H1 (cell line): ENCODE results near the gene PDE1C. TPM values are rescaled to one million over a fixed set of nuclear protein-coding genes. Genes with fewer than 3 reads are reported as not detected.

Source experiments
- CTCF ChIA-PET: fragments of 300-600 bp; sonication (Branson Sonifier 250); formaldehyde crosslinking; loops from one replicate; lab custom pipeline; 2021; ENCODE audit not compliant: partially characterized antibody; lab: Charles Lee
- POLR2A ChIA-PET: fragments of 300-600 bp; sonication (Branson Sonifier 250); formaldehyde crosslinking; loops from one replicate; lab custom pipeline; 2021; ENCODE audit warnings: inconsistent platforms; ENCODE audit not compliant: partially characterized antibody; lab: Charles Lee
- DNase-seq, 2 experiments: peaks; one replicate each; pipeline versions ENCODE4 v3.0.0 to v3.0.0-alpha.2; 2010 to 2022; ENCODE audit warnings: low spot score in 2 of 2, low read depth in 1 of 2, mixed read lengths in 1 of 2
- FAIRE-seq: peaks from 2 replicates; lab custom pipeline; 2011; peaks lifted over from hg19 to GRCh38; lab: Jason Lieb, UNC
- H2AFZ ChIP-seq: 2 replicates; pipeline ENCODE4 v1.8.1; 2012; ENCODE audit warnings: low read length, inconsistent platforms
- H2AK5ac ChIP-seq: 2 replicates; pipeline ENCODE4 v1.6.1; 2013; ENCODE audit warnings: low read depth, low read length
- H2BK120ac ChIP-seq: replicated peaks from 2 replicates; pipeline ENCODE3; 2013; ENCODE audit warnings: low read depth, low read length, inconsistent platforms
- H2BK12ac ChIP-seq: 2 replicates; pipeline ENCODE4 v1.6.1; 2013; ENCODE audit warnings: low read depth, low read length
- H2BK15ac ChIP-seq: 2 replicates; pipeline ENCODE4 v1.6.1; 2013; ENCODE audit warnings: low read length
- H2BK20ac ChIP-seq: 2 replicates; pipeline ENCODE4 v1.6.1; 2013; ENCODE audit warnings: low read length
- H2BK5ac ChIP-seq: 2 replicates; pipeline ENCODE4 v1.6.1; 2013; ENCODE audit warnings: low read depth, low read length
- H3K14ac ChIP-seq: 2 replicates; pipeline ENCODE4 v1.6.1; 2013; ENCODE audit warnings: inconsistent platforms; ENCODE audit not compliant: insufficient read length
- H3K18ac ChIP-seq: 2 replicates; pipeline ENCODE4 v1.6.1; 2013; ENCODE audit warnings: low read length; ENCODE audit errors: extremely low read depth
- H3K23ac ChIP-seq: 2 replicates; pipeline ENCODE4 v1.6.1; 2013; ENCODE audit warnings: inconsistent platforms; ENCODE audit not compliant: insufficient read length
- H3K23me2 ChIP-seq: 2 replicates; pipeline ENCODE4 v1.6.1; 2013; ENCODE audit warnings: low read depth, low read length
- H3K27ac ChIP-seq: 2 replicates; pipeline ENCODE4 v1.6.1; 2011; ENCODE audit warnings: low read depth, low read length, inconsistent platforms
- H3K27me3 ChIP-seq, 4 experiments: replicated peaks in 1 of 4; 1 replicate in 1 of 4; 2 replicates in 3 of 4; pipeline versions ENCODE4 v1.6.1 to v1.8.1; 2011 to 2013; ENCODE audit warnings: low read length in 3 of 4, mild to moderate bottlenecking in 3 of 4, inconsistent platforms in 2 of 4, mixed read lengths in 2 of 4, moderate library complexity in 1 of 4; ENCODE audit not compliant: control insufficient read depth in 3 of 4, insufficient read depth in 3 of 4; ENCODE audit errors: extremely low read depth in 1 of 4
- H3K36me3 ChIP-seq, 4 experiments: 2 replicates each; pipeline versions ENCODE4 v1.6.1 to v1.8.1; 2011 to 2013; ENCODE audit warnings: mild to moderate bottlenecking in 4 of 4, low read length in 3 of 4, moderate library complexity in 2 of 4, control low read depth in 1 of 4, inconsistent platforms in 1 of 4; ENCODE audit not compliant: insufficient read depth in 4 of 4, control insufficient read depth in 2 of 4
- H3K4ac ChIP-seq: replicated peaks from 2 replicates; pipeline ENCODE3; 2013; ENCODE audit warnings: low read length, low read depth, mixed read lengths, inconsistent platforms; ENCODE audit not compliant: insufficient read length
- H3K4me1 ChIP-seq, 4 experiments: replicated peaks in 1 of 4; 1 replicate in 1 of 4; 2 replicates in 3 of 4; pipeline versions ENCODE4 v1.6.1 to v1.8.1; 2011 to 2013; ENCODE audit warnings: low read length in 3 of 4, inconsistent platforms in 2 of 4, mixed read lengths in 1 of 4; ENCODE audit not compliant: insufficient read depth in 4 of 4, control insufficient read depth in 3 of 4
- H3K4me2 ChIP-seq, 2 experiments: 2 replicates each; pipeline versions ENCODE4 v1.6.1 to v1.8.1; 2011 to 2013; ENCODE audit warnings: low read depth in 2 of 2, low read length in 2 of 2, control low read depth in 1 of 2, inconsistent platforms in 1 of 2, mild to moderate bottlenecking in 1 of 2; ENCODE audit not compliant: insufficient read depth in 1 of 2
- H3K4me3 ChIP-seq, 4 experiments: fragments of 200-600, 300-600 bp in 1 of 4; sonication (generic), shearing (Covaris generic), sonication (Bioruptor Twin) in 1 of 4; 2 replicates each; pipeline versions ENCODE4 v1.5.1 to v1.8.1; 2011 to 2016; ENCODE audit warnings: low read length in 4 of 4, low read depth in 3 of 4, control low read depth in 2 of 4, inconsistent platforms in 2 of 4, mild to moderate bottlenecking in 2 of 4, mixed read lengths in 1 of 4, moderate library complexity in 1 of 4; ENCODE audit not compliant: insufficient read depth in 2 of 4; ENCODE audit errors: extremely low read depth in 1 of 4
- H3K56ac ChIP-seq: replicated peaks from 2 replicates; pipeline ENCODE3; 2013; ENCODE audit warnings: low read depth, mild to moderate bottlenecking, mixed read lengths, low read length, inconsistent platforms; ENCODE audit not compliant: insufficient read length
- H3K79me1 ChIP-seq: 2 replicates; pipeline ENCODE4 v1.6.1; 2013; ENCODE audit warnings: low read depth, low read length, control low read depth
- H3K79me2 ChIP-seq, 2 experiments: 2 replicates each; pipeline versions ENCODE4 v1.6.1 to v1.8.1; 2012 to 2013; ENCODE audit warnings: low read length in 2 of 2, mild to moderate bottlenecking in 2 of 2, inconsistent platforms in 1 of 2; ENCODE audit not compliant: insufficient read depth in 2 of 2, control insufficient read depth in 1 of 2
- H3K9ac ChIP-seq, 4 experiments: replicated peaks in 1 of 4; 1 replicate in 1 of 4; 2 replicates in 3 of 4; pipeline versions ENCODE4 v1.6.1 to v1.8.1; 2011 to 2013; ENCODE audit warnings: low read depth in 3 of 4, low read length in 3 of 4, control low read depth in 2 of 4, mild to moderate bottlenecking in 2 of 4, moderate library complexity in 2 of 4, inconsistent platforms in 1 of 4; ENCODE audit errors: extremely low read depth in 1 of 4
- H3K9me3 ChIP-seq, 2 experiments: 2 replicates each; pipeline versions ENCODE4 v1.6.1 to v1.8.1; 2012 to 2013; ENCODE audit warnings: mild to moderate bottlenecking in 2 of 2, moderate library complexity in 2 of 2, control low read depth in 1 of 2, inconsistent platforms in 1 of 2, low read depth in 1 of 2, low read length in 1 of 2, mixed read lengths in 1 of 2; ENCODE audit not compliant: insufficient read depth in 2 of 2
- H4K20me1 ChIP-seq, 2 experiments: replicated peaks in 1 of 2; 2 replicates each; pipeline versions ENCODE3 to v1.8.1; 2011 to 2013; ENCODE audit warnings: inconsistent platforms in 2 of 2, low read length in 2 of 2, mild to moderate bottlenecking in 1 of 2; ENCODE audit not compliant: insufficient read depth in 2 of 2, control insufficient read depth in 1 of 2
- H4K5ac ChIP-seq: 2 replicates; pipeline ENCODE4 v1.6.1; 2013; ENCODE audit warnings: low read length, low read depth, mixed read lengths, inconsistent platforms; ENCODE audit not compliant: insufficient read length
- H4K8ac ChIP-seq: 2 replicates; pipeline ENCODE4 v1.8.0; 2013; ENCODE audit warnings: mild to moderate bottlenecking, moderate library complexity, low read length, inconsistent platforms; ENCODE audit not compliant: insufficient read depth; ENCODE audit errors: extremely low read depth
- H4K91ac ChIP-seq: replicated peaks from 2 replicates; pipeline ENCODE3; 2013; ENCODE audit warnings: low read length, mixed read lengths, inconsistent platforms; ENCODE audit not compliant: insufficient read length
- CBX8 ChIP-seq: fragments of 300-800, 300-1000 bp; sonication (generic); IDR thresholded peaks from 2 replicates; pipeline ENCODE4 v1.7.1; 2016; ENCODE audit warnings: low read depth, low read length, borderline replicate concordance
- GTF2F1 ChIP-seq: IDR thresholded peaks from 2 replicates; pipeline ENCODE4 v1.6.1; 2012; ENCODE audit warnings: low read depth, low read length, improper control_type of control experiment, borderline replicate concordance
- HDAC2 ChIP-seq, 2 experiments: fragments of 300-600 bp in 1 of 2; sonication (generic) in 1 of 2; IDR thresholded peaks; 2 replicates each; pipeline ENCODE4 v1.6.1; 2011 to 2012; ENCODE audit warnings: low read depth in 2 of 2, low read length in 2 of 2, mild to moderate bottlenecking in 2 of 2, moderate library complexity in 2 of 2, borderline replicate concordance in 1 of 2, inconsistent platforms in 1 of 2
- JUN ChIP-seq: IDR thresholded peaks from 2 replicates; pipeline ENCODE4 v1.6.1; 2011; ENCODE audit warnings: low read depth, mild to moderate bottlenecking, improper control_type of control experiment, low read length
- NANOG ChIP-seq: IDR thresholded peaks from 2 replicates; pipeline ENCODE4 v1.6.1; 2011; ENCODE audit warnings: low read length, low read depth, mild to moderate bottlenecking, inconsistent platforms; ENCODE audit not compliant: insufficient read depth, poor library complexity, severe bottlenecking
- POLR2AphosphoS5 ChIP-seq: IDR thresholded peaks from 2 replicates; pipeline ENCODE4 v1.6.1; 2011; ENCODE audit warnings: low read depth, low read length
- SAP30 ChIP-seq: fragments of 300-600 bp; sonication (generic); IDR thresholded peaks from 2 replicates; pipeline ENCODE4 v1.7.1; 2012; ENCODE audit warnings: low read length, moderate library complexity, mild to moderate bottlenecking, inconsistent platforms; ENCODE audit not compliant: insufficient read depth, insufficient replicate concordance
- SIRT6 ChIP-seq: IDR thresholded peaks from one replicate; pipeline ENCODE4 v1.7.1; 2012; ENCODE audit warnings: low read length, inconsistent platforms
- WGBS, 2 experiments: shearing (Covaris generic) in 1 of 2; methylation state at CpG; one replicate each; pipeline versions ENCODE4 v1.1.6 to v1.1.7; 2013 to 2015; ENCODE audit warnings: low lambda C conversion rate in 2 of 2, mixed read lengths in 2 of 2, inconsistent platforms in 1 of 2, low coverage in 1 of 2, missing lambda C conversion rate in 1 of 2; ENCODE audit not compliant: insufficient replicate concordance in 2 of 2, insufficient coverage in 1 of 2, insufficient read length in 1 of 2; ENCODE audit errors: extremely low coverage in 1 of 2, missing lambda C conversion rate in 1 of 2; 5-methylcytosine and 5-hydroxymethylcytosine counted together
- polyA plus RNA-seq, 7 experiments: library from polyadenylated mRNA; depleted of rRNA in 3 of 7; stranded (reverse) in 5 of 7; unstranded in 2 of 7; fragments of >200 nt in 5 of 7; fragments of 200-250 nt in 2 of 7; gene quantifications; 1 replicate in 5 of 7; 2 replicates in 1 of 7; 4 replicates in 1 of 7; pipeline versions ENCODE4 v1.2.1 to v1.2.3, GENCODE V29; 2011 to 2013; ENCODE audit warnings: missing spikeins in 2 of 7, mixed read lengths in 2 of 7
- total RNA-seq: library from RNA; stranded (reverse); fragmentation: NEBNext Ultra II Directional; extraction: Animal tissue kit (Norgen Biotek cat#: 25700); gene quantifications from 2 replicates; pipeline ENCODE4 v1.2.1, GENCODE V29; 2021
- TF ChIP-seq, protein P1 (sequence below): IDR thresholded peaks from 2 replicates; pipeline ENCODE4 v1.6.1; 2012; ENCODE audit warnings: inconsistent platforms
- TF ChIP-seq, protein P2 (sequence below), 3 experiments: IDR thresholded peaks; 1 replicate in 2 of 3; 2 replicates in 1 of 3; pipeline versions ENCODE4 v1.5.1 to v1.6.1; 2011; ENCODE audit warnings: low read length in 3 of 3, mild to moderate bottlenecking in 3 of 3, inconsistent platforms in 2 of 3, low read depth in 1 of 3, moderate library complexity in 1 of 3; ENCODE audit not compliant: insufficient read depth in 1 of 3; ENCODE audit errors: control extremely low read depth in 1 of 3

PDE1C gene
- total and polyA plus RNA-seq, 2 of the 8 experiments (the other 6 are each of a cell fraction or from before 2014, with no cell fraction given): 0.11 to 1.1 TPM

DNA sequence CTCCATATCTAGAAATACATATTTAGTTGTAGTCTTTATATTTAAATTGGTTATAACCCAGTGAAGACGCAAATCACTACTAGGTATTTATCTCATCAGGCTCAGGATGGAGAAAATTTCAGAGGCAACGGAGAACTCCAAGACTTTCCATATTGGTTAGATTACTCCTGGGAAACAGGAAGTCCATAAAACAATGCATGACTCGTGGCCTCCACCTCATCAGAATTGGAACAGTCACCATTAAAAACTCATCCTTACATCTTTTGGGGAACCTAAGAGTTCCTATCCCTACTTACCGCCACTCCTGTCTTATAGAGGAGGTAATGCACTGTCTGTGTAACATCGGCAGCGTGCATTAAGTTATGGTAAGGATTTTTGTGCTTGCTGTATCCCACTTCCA lies 205.6 kb downstream of the PDE1C start:
- no peaks in the 10 kb centered on the region for H3K9me3 ChIP-seq
- ChIA-PET POLR2A (no interaction called here), CTCF (interaction anchor here (2.1 kb wide), 1 partner anchor 13 kb away, joined by 7 read pairs; no protein-coding TSS in a partner anchor)
- no peak overlapping the region for H4K91ac ChIP-seq
- WGBS, 2 experiments: 91% methylated on average over 6 of the region's 6 CpGs; no CpG with 5 or more reads in 1 of the 2 experiments
- no peaks in the 10 kb centered on the region for H3K27me3 ChIP-seq
- H4K20me1 ChIP-seq: no peaks in the 10 kb centered on the region
- FAIRE-seq (no peak), DNase-seq (no peak)
- no peak overlapping the region for H3K18ac ChIP-seq
- H3K4ac ChIP-seq: no peak overlapping the region
- no peak overlapping the region for H2BK20ac ChIP-seq
- H3K9ac ChIP-seq: no peak overlapping the region
- H3K14ac ChIP-seq: no peak overlapping the region
- H4K5ac ChIP-seq: no peak overlapping the region
- no peak overlapping the region for H2AK5ac ChIP-seq
- no peak overlapping the region for H2BK12ac ChIP-seq
- no peak overlapping the region for H2BK15ac ChIP-seq
- H3K4me2 ChIP-seq: no peak overlapping the region
- H4K8ac ChIP-seq: no peak overlapping the region
- no peak overlapping the region for H2BK5ac ChIP-seq
- no peak overlapping the region for H2AFZ ChIP-seq
- no peak overlapping the region for H3K4me3 ChIP-seq
- H2BK120ac ChIP-seq: no peak overlapping the region
- H3K79me2 ChIP-seq: no peaks in the 10 kb centered on the region
- no peaks in the 10 kb centered on the region for H3K23me2 ChIP-seq
- H3K36me3 ChIP-seq: no peaks in the 10 kb centered on the region
- H3K23ac ChIP-seq: no peak overlapping the region
- no peaks in the 10 kb centered on the region for H3K4me1 ChIP-seq
- H3K79me1 ChIP-seq: no peaks in the 10 kb centered on the region
- no peak overlapping the region for H3K56ac ChIP-seq
- no peak overlapping the region for H3K27ac ChIP-seq
- TF ChIP-seq, protein P1, sequence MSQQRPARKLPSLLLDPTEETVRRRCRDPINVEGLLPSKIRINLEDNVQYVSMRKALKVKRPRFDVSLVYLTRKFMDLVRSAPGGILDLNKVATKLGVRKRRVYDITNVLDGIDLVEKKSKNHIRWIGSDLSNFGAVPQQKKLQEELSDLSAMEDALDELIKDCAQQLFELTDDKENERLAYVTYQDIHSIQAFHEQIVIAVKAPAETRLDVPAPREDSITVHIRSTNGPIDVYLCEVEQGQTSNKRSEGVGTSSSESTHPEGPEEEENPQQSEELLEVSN: no peak
- TF ChIP-seq SAP30: no peak
- TF ChIP-seq JUN: no peak
- TF ChIP-seq POLR2AphosphoS5: no peak
- no peak for TF ChIP-seq GTF2F1
- TF ChIP-seq NANOG: no peak
- TF ChIP-seq, protein P2, sequence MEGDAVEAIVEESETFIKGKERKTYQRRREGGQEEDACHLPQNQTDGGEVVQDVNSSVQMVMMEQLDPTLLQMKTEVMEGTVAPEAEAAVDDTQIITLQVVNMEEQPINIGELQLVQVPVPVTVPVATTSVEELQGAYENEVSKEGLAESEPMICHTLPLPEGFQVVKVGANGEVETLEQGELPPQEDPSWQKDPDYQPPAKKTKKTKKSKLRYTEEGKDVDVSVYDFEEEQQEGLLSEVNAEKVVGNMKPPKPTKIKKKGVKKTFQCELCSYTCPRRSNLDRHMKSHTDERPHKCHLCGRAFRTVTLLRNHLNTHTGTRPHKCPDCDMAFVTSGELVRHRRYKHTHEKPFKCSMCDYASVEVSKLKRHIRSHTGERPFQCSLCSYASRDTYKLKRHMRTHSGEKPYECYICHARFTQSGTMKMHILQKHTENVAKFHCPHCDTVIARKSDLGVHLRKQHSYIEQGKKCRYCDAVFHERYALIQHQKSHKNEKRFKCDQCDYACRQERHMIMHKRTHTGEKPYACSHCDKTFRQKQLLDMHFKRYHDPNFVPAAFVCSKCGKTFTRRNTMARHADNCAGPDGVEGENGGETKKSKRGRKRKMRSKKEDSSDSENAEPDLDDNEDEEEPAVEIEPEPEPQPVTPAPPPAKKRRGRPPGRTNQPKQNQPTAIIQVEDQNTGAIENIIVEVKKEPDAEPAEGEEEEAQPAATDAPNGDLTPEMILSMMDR (IDR thresholded peaks at IDR 0.05; ENCODE audit: control extremely low read depth in 1 of 3, insufficient read depth in 1 of 3, low read depth in 1 of 3, low read length in 3 of 3): no peak
- no peak for TF ChIP-seq SIRT6
- no peak for TF ChIP-seq HDAC2 (IDR thresholded peaks at IDR 0.05; ENCODE audit: borderline replicate concordance in 1 of 2, low read depth in 2 of 2, low read length in 2 of 2)
- TF ChIP-seq CBX8: no peak
